ENCODE data around the gene COLEC11.
"Not testable (repeated sequence)": the region's sequence is repeated elsewhere in the genome, so short reads cannot be mapped to it uniquely, and the experiment has no call there.

Gene COLEC11

GRCh38 chr2:3594493-3595281, at the start of gene COLEC11:
Gene COLEC11 (plus strand): TSS chr2:3595112. CDS start chr2:3604341, 9,229 bp downstream.
- DNase-seq (ENCODE audit: low read depth): no peak

DNA sequence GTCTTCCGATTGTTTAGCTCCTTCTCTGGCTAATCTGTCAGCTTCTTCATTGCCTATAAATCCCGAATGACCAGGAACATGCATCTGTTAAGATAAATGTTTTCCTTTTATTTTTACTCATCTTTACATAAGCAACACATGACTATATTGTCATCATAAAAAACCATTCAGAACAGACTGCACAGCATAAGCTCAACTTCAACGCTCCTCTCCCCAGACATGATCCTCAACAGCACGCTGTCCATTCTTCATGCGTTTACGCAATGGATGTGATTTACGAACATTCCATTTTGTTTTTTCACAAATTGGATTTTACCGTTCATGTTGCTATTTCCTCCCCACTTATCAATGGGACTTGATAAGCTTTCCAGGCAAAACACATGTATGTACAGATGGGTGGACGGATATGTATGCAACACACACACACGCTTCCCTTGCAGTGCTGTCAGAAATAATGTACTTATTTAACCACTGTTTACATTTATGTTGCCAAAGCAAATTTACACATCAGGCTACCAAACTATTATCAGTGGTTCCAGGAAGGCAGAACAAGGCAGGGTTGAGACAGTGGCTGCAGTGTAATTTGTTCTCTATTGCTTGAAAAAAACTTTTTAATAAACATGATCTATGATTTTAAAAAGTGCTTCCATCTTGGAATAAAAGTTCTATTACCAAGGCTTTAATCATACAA, 49.0 kb upstream of the COLEC11 start:
- no peak for DNase-seq (ENCODE audit: low read depth)

- no peak for DNase-seq (ENCODE audit: low read depth)
Observed at GRCh38 chr2:3547915-3548314, 47.0 kb upstream of the COLEC11 start.

DNA sequence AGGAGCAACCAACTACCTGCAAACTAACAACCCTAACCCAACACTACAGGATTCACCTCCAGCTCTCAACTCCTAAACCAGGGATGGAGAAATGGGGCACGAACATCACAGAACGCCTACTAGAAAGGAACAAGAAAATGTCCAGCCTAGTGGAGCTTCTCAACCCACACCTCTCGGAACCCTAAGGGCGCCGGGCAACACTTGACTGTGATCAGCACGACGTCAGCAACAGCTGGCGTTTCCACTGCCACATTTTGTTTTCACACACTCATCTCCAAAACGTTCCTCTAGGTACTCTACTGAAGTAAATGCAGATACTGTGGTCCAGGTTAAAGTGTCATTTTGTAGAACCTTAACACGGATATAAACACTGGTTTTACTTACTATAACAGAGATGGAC, 41.0 kb upstream of the COLEC11 start:
- no peak for DNase-seq (ENCODE audit: low read depth)

DNA sequence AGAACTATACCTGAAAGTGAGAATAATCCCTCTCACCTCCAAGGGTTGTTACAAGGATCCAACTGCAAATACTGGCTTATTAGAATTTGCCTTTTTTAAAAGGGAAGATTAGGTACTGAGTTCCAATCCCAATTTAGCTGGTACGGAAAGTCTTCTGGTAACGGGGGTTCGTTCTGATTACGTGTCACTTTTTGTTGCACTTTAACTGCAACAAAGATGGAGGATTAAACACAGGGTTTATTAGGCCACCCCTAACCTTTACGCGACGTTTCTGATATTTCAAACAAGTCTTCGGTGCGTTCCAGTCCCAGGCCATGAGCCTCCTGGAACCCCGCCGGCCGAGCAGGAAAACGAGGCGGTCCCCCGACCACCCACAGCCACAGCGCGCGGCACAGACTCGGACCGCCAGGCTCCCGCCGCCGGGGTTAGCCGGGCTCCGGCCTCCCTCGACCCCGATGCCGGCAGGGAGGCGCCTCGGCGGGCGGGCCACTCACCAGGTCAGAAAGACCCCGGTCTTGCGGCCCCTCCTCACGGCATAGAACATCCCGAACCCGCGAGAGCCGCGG, 37.2 kb upstream of the COLEC11 start:
- DNase-seq (ENCODE audit: low read depth): no peak

DNA sequence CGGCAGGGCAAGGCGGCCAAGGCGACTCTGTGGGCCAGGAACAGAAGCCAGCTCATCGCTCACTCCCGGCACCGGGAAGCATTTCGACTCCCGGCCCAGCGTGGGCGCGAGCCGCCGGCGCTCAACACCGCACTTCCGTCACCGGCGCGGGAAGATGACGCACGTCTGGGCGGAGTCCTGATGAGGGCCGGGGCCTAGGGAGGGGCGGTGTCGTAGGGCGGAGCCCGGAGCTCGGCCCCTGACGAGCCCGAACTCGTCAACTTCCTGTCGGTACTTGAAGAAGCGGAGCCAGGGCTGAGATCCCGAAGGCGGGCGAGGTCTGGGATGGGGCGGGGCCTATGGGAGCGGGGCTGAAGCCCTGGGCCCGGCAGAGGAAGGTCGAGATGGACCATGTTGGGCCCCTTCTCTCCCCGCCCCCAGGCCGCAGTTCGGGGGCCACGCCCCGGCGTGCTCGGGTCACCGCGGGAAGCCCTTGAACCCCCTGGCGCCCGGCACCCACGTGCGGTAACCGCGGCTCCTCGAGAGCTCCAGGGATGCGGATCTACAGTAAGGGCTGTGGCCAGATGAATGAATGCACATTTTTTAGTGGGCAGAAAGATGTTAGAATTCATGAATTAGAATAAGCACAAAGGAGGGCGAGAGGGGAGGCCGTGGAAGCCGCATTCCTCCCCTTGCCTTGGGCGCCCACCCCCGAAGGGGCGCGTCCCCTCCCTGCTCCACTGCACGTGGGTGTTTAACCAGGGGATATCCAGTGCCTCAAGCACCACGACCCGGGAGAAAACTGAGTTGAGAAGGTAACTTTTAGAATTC, 36.5 kb upstream of the COLEC11 start, which contains the start of gene RNASEH1:
Gene RNASEH1, minus strand, starts transcription at position 129 of the 810 bp plus-strand sequence. Its CDS starts 73 bp downstream, at position 56.
- DNase-seq (ENCODE audit: low read depth): peak; percentile 98

- no peak for DNase-seq (ENCODE audit: low read depth)
Observed at GRCh38 chr2:3563521-3563976, 31.4 kb upstream of the COLEC11 start.

DNA sequence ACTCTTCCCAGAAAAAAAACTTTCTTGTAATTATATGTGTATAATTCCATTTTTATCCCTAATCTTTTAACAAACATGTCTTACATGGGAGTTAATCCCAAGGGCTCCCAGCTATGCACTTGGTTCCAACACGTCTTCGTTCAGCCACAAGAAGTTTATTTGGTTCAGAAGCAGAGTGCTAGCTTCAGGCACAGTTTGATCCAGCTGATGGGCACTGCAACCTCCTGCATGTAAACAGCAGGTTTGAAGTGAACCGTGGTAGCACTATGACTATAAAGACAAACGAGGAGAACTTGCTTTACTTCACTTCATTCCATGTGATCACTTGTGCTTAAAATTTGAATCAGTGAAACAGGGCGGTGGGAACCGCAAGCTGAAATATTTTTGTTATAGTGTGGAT, 29.8 kb upstream of the COLEC11 start:
- DNase-seq (ENCODE audit: low read depth): no peak

DNA sequence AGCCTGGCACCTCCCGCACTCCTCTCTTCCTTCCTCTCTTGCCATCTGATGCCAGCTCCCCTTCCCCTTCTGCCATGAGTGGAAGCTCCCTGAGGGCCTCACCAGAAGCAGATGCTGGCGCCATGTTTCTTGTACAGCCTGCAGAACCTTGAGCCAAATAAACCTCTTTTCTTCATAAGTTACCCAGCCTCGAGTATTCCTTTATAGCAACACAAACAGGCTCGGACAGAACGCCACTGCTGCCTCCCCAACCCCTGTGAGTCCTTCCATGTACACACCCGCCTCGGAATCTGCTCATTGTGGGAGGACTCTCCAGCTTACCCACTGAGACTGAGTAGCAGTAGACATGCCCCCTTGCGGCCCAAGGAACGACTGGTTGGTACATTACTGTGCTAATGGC, 28.1 kb upstream of the COLEC11 start:
- no peak for DNase-seq (ENCODE audit: low read depth)

- not testable (repeated sequence) for DNase-seq (ENCODE audit: low read depth)
Observed at GRCh38 chr2:3569656-3570055, 25.3 kb upstream of the COLEC11 start.

DNA sequence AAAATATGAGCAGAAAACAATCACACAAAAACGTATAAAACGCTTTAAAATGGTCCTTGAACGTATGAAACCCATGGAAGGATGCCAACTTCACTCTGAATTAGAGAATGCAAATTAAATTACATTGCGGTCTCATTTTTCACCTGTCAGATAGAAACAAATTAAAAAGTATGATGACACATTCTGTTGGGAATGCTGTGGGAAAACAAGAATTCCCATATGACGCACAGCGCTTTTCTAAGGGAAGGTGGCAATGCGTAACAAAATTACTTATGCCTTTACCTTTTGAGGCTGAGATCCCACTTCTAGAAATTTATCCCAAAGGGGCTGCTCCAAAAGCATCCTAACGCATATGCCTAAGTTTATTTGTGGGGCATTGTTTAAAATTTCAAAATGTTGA, 23.6 kb upstream of the COLEC11 start:
- DNase-seq (ENCODE audit: low read depth): no peak

- no peak for DNase-seq (ENCODE audit: low read depth)
Observed at GRCh38 chr2:3572620-3573019, 22.3 kb upstream of the COLEC11 start.

- no peak for DNase-seq (ENCODE audit: low read depth)
Observed at GRCh38 chr2:3574155-3574554, 20.8 kb upstream of the COLEC11 start.

DNA sequence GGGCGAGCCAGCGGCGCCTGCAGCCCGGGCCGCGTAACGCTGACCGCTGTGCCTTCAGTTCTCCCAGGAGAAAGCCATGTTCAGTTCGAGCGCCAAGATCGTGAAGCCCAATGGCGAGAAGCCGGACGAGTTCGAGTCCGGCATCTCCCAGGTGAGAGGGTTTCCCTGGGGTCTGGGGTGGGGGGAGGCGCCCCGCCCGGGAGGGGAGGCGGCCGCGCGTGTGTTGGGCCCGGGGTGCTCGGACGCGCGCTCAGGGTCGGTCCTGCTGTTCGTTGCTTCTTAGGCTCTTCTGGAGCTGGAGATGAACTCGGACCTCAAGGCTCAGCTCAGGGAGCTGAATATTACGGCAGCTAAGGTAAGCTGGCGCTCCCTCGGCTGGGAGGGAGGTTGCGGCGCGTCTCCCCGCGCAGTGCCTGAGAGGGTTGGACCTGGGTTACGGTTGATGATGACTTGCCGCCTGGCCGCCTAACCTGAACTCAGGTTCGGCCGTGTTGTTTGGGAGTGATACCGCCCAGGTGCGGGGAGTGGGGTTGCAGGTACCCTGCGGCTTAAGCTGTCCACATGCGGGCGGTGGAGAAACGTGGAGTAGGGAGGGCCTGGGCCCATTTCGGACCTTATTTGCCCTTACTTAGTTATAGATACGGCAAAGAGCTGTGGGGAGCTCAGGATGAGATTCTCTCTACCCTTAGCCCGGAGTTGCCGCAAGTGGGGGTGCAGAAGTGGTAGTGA, 19.2 kb upstream of the COLEC11 start:
- peak; percentile 11 for DNase-seq (ENCODE audit: low read depth)

GRCh38 chr2:3576263-3576630, 18.7 kb upstream of the COLEC11 start:
- not testable (repeated sequence) for DNase-seq (ENCODE audit: low read depth)

DNA sequence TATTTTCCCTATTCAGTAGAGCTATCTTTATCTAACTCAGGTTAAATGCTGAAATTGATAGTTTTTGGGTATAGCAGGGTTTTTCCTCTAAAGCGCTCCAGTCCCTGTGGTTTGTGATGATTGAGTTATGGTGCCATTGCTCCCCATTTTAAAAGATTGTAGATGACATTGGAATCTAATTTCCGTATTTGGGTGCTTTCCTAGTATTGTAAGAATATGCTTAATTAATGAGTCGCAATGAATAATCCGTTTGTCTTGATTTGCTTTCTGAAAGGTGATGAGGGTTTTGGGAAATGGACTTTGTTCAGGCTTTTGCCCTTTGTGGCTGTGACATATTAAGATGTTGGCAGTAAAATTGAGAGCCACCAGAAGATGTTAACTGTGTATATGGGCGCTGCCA, 15.9 kb upstream of the COLEC11 start:
- DNase-seq (ENCODE audit: low read depth): no peak

DNA sequence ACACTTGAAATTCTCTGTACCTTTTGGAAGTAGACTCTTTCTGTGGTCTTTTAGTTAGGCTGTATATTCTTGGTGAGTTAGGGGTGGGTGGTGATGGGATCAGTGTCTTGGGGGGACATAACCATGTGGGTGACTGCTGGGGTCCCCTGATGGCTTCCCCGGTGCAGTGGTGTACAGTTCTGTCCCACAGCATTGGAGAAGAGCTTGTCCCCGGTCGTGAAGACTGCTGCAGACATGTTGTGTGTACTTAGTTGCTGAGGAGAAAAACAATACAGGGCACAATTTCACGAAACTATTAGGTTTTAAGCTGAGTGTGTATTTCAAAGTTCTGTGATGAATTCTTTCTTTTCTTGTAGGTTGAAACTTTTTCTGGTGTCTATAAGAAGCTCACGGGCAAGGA, 14.5 kb upstream of the COLEC11 start:
- no peak for DNase-seq (ENCODE audit: low read depth)

- no peak for DNase-seq (ENCODE audit: low read depth)
Observed at GRCh38 chr2:3581367-3582262, 13.3 kb upstream of the COLEC11 start.

DNA sequence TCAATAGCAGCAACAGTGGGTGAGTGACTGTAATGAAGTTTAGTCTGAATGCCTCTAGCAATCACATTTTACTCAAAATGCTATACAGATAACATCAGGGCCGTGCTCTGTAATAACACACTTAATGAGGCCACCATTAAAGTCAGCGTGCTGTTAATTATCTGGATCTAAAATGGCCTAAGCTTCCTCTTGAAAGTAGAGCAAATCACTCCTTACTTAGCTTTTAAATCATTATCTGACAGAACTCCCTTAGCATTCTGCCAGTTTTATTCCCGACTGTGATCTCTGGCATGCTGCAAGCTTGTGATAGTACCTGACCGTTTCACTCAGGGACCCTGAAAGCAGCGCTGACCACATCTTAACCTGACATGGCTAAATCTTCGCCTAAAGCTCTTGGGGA, 10.8 kb upstream of the COLEC11 start:
- no peak for DNase-seq (ENCODE audit: low read depth)

DNA sequence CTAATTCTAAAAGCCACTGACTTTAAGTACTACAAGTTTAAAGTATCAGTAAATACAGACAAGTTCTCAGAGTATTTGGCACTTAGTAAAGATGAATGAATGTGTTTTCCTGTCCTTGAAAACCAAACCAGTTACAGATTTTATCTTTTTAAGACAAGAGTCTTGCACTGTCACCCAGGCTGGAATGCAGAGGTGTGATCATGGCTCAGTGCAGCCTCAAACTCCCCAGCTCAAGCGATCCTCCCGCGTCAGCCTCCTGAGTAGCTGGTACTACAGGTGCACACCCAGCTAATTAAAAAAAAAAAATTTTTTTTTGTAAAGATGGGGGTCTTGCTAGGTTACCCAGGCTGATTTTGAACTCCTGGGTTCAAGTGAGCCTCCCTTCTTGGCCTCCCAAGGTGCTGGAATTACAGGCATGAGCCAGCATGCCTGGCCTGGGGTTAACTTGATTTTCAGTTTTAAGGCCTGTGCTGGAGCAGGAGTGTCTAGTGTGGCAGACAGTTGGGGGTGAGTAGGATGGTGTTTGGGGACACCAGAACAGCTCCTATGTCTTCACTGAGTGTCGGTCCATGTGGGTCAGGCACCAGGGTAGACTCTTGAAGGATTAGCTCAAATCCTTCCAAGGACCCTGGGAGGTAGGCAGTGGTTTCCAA, 10.2 kb upstream of the COLEC11 start:
- DNase-seq (ENCODE audit: low read depth): no peak

Data from activated T-helper 1 cell treated with Interleukin-2 at 50 U/mL for 16 hours (primary cell).